IMR-90 (cell line): Measurements from ENCODE around the gene ZNF746. TPM values are rescaled to one million over a fixed set of nuclear protein-coding genes. Genes with fewer than 3 reads are reported as not detected.

Experiments used
- ATAC-seq: fragments of 200-7000 bp; cut with Tn5 transposase; 2 replicates; pipeline ENCODE4 v1.9.1; 2020; ENCODE audit warnings: low read depth, mild to moderate bottlenecking, moderate library complexity
- BruUV-seq: library from RNA; stranded (reverse); fragments of 400-500 nt; replicated peaks from 2 replicates; lab custom pipeline; 2021; lab: Mats Ljungman, UMichigan
- CTCF ChIA-PET: fragments of 300-600 bp; formaldehyde crosslinking; extraction: SDS; loops from one replicate; lab custom pipeline; 2021; ENCODE audit warnings: antibody characterized with exemption; lab: Yijun Ruan, JAX
- POLR2A ChIA-PET: fragments of 300-600 bp; sonication (Branson Sonifier 250); formaldehyde crosslinking; loops from one replicate; lab custom pipeline; 2022; ENCODE audit warnings: antibody characterized with exemption; ENCODE audit not compliant: unreplicated experiment; lab: Charles Lee
- DNase-seq: peaks from one replicate; pipeline ENCODE4 v3.0.0; 2013
- H2AFZ ChIP-seq: replicated peaks from 2 replicates; pipeline ENCODE3; 2013; ENCODE audit warnings: low read length, mild to moderate bottlenecking; ENCODE audit not compliant: poor library complexity
- H2AK5ac ChIP-seq: 2 replicates; pipeline ENCODE4 v1.6.1; 2013; ENCODE audit warnings: low read depth, low read length, inconsistent platforms
- H2AK9ac ChIP-seq: replicated peaks from 2 replicates; pipeline ENCODE3; 2013; ENCODE audit warnings: mild to moderate bottlenecking, low read depth, low read length, moderate library complexity; ENCODE audit not compliant: poor library complexity
- H2BK120ac ChIP-seq: 2 replicates; pipeline ENCODE4 v1.6.1; 2013; ENCODE audit warnings: low read depth, low read length, inconsistent platforms
- H2BK15ac ChIP-seq: 3 replicates; pipeline ENCODE4 v1.6.1; 2013; ENCODE audit warnings: low read depth, low read length, inconsistent platforms
- H2BK20ac ChIP-seq: 2 replicates; pipeline ENCODE4 v1.6.1; 2013; ENCODE audit warnings: low read depth, mild to moderate bottlenecking, inconsistent platforms, low read length, moderate library complexity
- H2BK5ac ChIP-seq: 2 replicates; pipeline ENCODE4 v1.6.1; 2013; ENCODE audit warnings: mild to moderate bottlenecking, low read depth, low read length, inconsistent platforms; ENCODE audit not compliant: poor library complexity, severe bottlenecking
- H3K14ac ChIP-seq: replicated peaks from 2 replicates; pipeline ENCODE4 v1.6.1; 2013; ENCODE audit warnings: low read depth, low read length, inconsistent platforms
- H3K18ac ChIP-seq: 2 replicates; pipeline ENCODE4 v1.6.1; 2013; ENCODE audit warnings: low read depth, low read length, control low read depth
- H3K23ac ChIP-seq: 2 replicates; pipeline ENCODE4 v1.6.1; 2013; ENCODE audit warnings: low read depth, low read length, inconsistent platforms
- H3K27ac ChIP-seq: 2 replicates; pipeline ENCODE4 v1.5.1; 2013; ENCODE audit warnings: mild to moderate bottlenecking, control low read depth, low read length; ENCODE audit not compliant: insufficient read depth
- H3K27me3 ChIP-seq: 2 replicates; pipeline ENCODE4 v1.6.1; 2013; ENCODE audit warnings: low read length; ENCODE audit not compliant: control insufficient read depth, insufficient read depth
- H3K36me3 ChIP-seq: 2 replicates; pipeline ENCODE4 v1.6.1; 2013; ENCODE audit warnings: low read length, mixed read lengths; ENCODE audit not compliant: control insufficient read depth, insufficient read depth
- H3K4ac ChIP-seq: 2 replicates; pipeline ENCODE4 v1.6.1; 2013; ENCODE audit warnings: low read depth, low read length, inconsistent platforms
- H3K4me1 ChIP-seq: 2 replicates; pipeline ENCODE4 v1.6.1; 2013; ENCODE audit warnings: low read length, mixed read lengths; ENCODE audit not compliant: control insufficient read depth, insufficient read depth
- H3K4me2 ChIP-seq: 2 replicates; pipeline ENCODE4 v1.6.1; 2013; ENCODE audit warnings: low read depth, mild to moderate bottlenecking, control low read depth, low read length, moderate library complexity
- H3K4me3 ChIP-seq: 2 replicates; pipeline ENCODE4 v1.5.1; 2013; ENCODE audit warnings: low read depth, mild to moderate bottlenecking, control low read depth, low read length, moderate library complexity; ENCODE audit not compliant: insufficient read depth
- H3K56ac ChIP-seq: 2 replicates; pipeline ENCODE4 v1.6.1; 2013; ENCODE audit warnings: low read length, inconsistent platforms; ENCODE audit not compliant: insufficient read depth; ENCODE audit errors: extremely low read depth
- H3K79me1 ChIP-seq, 2 experiments: 2 replicates each; pipeline ENCODE4 v1.6.1; 2013; ENCODE audit warnings: low read length in 2 of 2, inconsistent platforms in 1 of 2, low read depth in 1 of 2
- H3K9ac ChIP-seq: 2 replicates; pipeline ENCODE4 v1.6.1; 2013; ENCODE audit warnings: low read depth, low read length, control low read depth
- H3K9me1 ChIP-seq: 2 replicates; pipeline ENCODE4 v1.6.1; 2013; ENCODE audit warnings: low read length, inconsistent platforms; ENCODE audit not compliant: insufficient read depth
- H3K9me3 ChIP-seq: 2 replicates; pipeline ENCODE4 v1.6.1; 2013; ENCODE audit warnings: low read length; ENCODE audit not compliant: control insufficient read depth, insufficient read depth
- H4K20me1 ChIP-seq: 2 replicates; pipeline ENCODE4 v1.6.1; 2013; ENCODE audit warnings: low read length, inconsistent platforms; ENCODE audit not compliant: insufficient read depth
- H4K5ac ChIP-seq: 2 replicates; pipeline ENCODE4 v1.6.1; 2013; ENCODE audit warnings: mild to moderate bottlenecking, low read depth, low read length, control low read depth
- H4K8ac ChIP-seq, 2 experiments: 2 replicates each; pipeline ENCODE4 v1.6.1; 2013; ENCODE audit warnings: low read depth in 2 of 2, low read length in 2 of 2, control low read depth in 1 of 2, inconsistent platforms in 1 of 2
- H4K91ac ChIP-seq: 2 replicates; pipeline ENCODE4 v1.6.1; 2013; ENCODE audit warnings: low read depth, low read length, inconsistent platforms; ENCODE audit not compliant: insufficient read depth
- BHLHE40 ChIP-seq: fragments of 150-350 bp; IDR thresholded peaks from 2 replicates; pipeline ENCODE4 v1.6.1; 2016; ENCODE audit warnings: mild to moderate bottlenecking, low read depth, low read length
- CEBPB ChIP-seq: IDR thresholded peaks from 2 replicates; pipeline ENCODE4 v1.6.1; 2012; ENCODE audit warnings: low read depth, low read length, improper control_type of control experiment
- FOS ChIP-seq: fragments of 150-350 bp; IDR thresholded peaks from 2 replicates; pipeline ENCODE4 v1.6.1; 2016; ENCODE audit warnings: low read depth, low read length
- MAZ ChIP-seq: IDR thresholded peaks from 2 replicates; pipeline ENCODE4 v1.6.1; 2012; ENCODE audit warnings: low read depth, mild to moderate bottlenecking, low read length, improper control_type of control experiment, moderate library complexity, borderline replicate concordance
- NFE2L2 ChIP-seq: fragments of 150-350 bp; IDR thresholded peaks from 2 replicates; pipeline ENCODE4 v1.6.1; 2016; ENCODE audit warnings: low read depth, mild to moderate bottlenecking, low read length
- POLR2A ChIP-seq: IDR thresholded peaks from 2 replicates; pipeline ENCODE4 v1.6.1; 2012; ENCODE audit warnings: mild to moderate bottlenecking, low read depth, low read length
- RAD21 ChIP-seq: IDR thresholded peaks from 2 replicates; pipeline ENCODE4 v1.6.1; 2012; ENCODE audit warnings: low read length, improper control_type of control experiment
- RFX5 ChIP-seq: IDR thresholded peaks from 2 replicates; pipeline ENCODE4 v1.8.0; 2012; ENCODE audit warnings: low read depth, mild to moderate bottlenecking, low read length, moderate library complexity
- WGBS, 2 experiments: methylation state at CpG; one replicate each; pipeline versions ENCODE4 v1.1.5 to v1.1.7; 2013; ENCODE audit warnings: missing lambda C conversion rate in 2 of 2; ENCODE audit not compliant: insufficient read length in 1 of 2; ENCODE audit errors: extremely low coverage in 2 of 2; 5-methylcytosine and 5-hydroxymethylcytosine counted together
- dilution Hi-C: fragments of 300-500 bp; cut with HindIII; formaldehyde crosslinking; loops from one replicate; pipeline ENCODE4 v1.14.3; 2018; ENCODE audit warnings: low sequenced_read_pairs; ENCODE audit not compliant: unreplicated experiment
- in situ Hi-C: fragments of 300-500 bp; cut with MboI; formaldehyde crosslinking; loops from 3 replicates; pipeline ENCODE4 v1.14.3; 2019; ENCODE audit warnings: low sequenced_read_pairs, inconsistent platforms, mixed read lengths
- intact Hi-C: fragments of 100-400 bp; cut with micrococcal nuclease; formaldehyde crosslinking; loops from 2 replicates; pipeline ENCODE4 v1.10.0; 2022
- polyA plus RNA-seq, 3 experiments: library from polyadenylated mRNA; depleted of rRNA; stranded (reverse); fragments of >200 nt; gene quantifications; 2 replicates each; pipeline ENCODE4 v1.2.3, GENCODE V29; 2012; ENCODE audit warnings: low replicate concordance in 1 of 3
- total RNA-seq: library from RNA; depleted of rRNA; stranded (reverse); fragments of >200 nt; gene quantifications from 2 replicates; pipeline ENCODE4 v1.2.3, GENCODE V29; 2012
- TF ChIP-seq, protein P1 (sequence below): fragments of 150-350 bp; IDR thresholded peaks from 2 replicates; pipeline ENCODE4 v1.6.1; 2016; ENCODE audit warnings: low read depth, mild to moderate bottlenecking, low read length, moderate library complexity, borderline replicate concordance

Gene ZNF746
- total and polyA plus RNA-seq, 2 of the 4 experiments (the other 2 are of a cell fraction): 6.6 to 8.4 TPM

- intact Hi-C loops (no loop called here), dilution Hi-C loops (no loop called here)
- POLR2A ChIA-PET: interaction anchor here (0.6 kb wide), 1 partner anchor 81 kb away, joined by 3 read pairs; no protein-coding TSS in a partner anchor
Measured at GRCh38 chr7:149459201-149459539, 38.4 kb downstream of the ZNF746 start.

More at GRCh38 chr7:149459201-149459539, 38.4 kb downstream of the ZNF746 start:
- DNase-seq (no peak), ATAC-seq (no peak)
- no peaks in the 10 kb centered on the region for H3K9me3 ChIP-seq
- 11% methylated on average over 5 of the region's 17 CpGs; no CpG with 5 or more reads in 1 of the 2 experiments for WGBS, 2 experiments
- BruUV-seq: no TSS peak
- no peak overlapping the region for H3K27ac ChIP-seq
- H2AFZ ChIP-seq: peak overlapping the region; percentile 87
- no peaks in the 10 kb centered on the region; the same call in 1 of the 2 replicates for H3K9me1 ChIP-seq
- H3K4ac ChIP-seq: no peak overlapping the region
- no peak overlapping the region for H2BK5ac ChIP-seq
- H2BK20ac ChIP-seq: no peak overlapping the region
- peak overlapping the region; percentile 91 for H3K4me3 ChIP-seq
- peaks cover 16% of the 10 kb centered on the region for H4K20me1 ChIP-seq
- peaks cover 5% of the 10 kb centered on the region; the same call in 1 of the 2 replicates for H3K4me1 ChIP-seq
- peak overlapping the region; percentile 51; the same call in 1 of the 2 replicates for H3K9ac ChIP-seq
- peak overlapping the region; percentile 13; the same call in 1 of the 2 replicates for H2AK5ac ChIP-seq
- peak overlapping the region; percentile 82; the same call in 1 of the 2 replicates for H3K23ac ChIP-seq
- no peak overlapping the region for H3K14ac ChIP-seq
- in situ Hi-C loops: no loop called here
- H4K5ac ChIP-seq: no peak overlapping the region
- no peak for TF ChIP-seq RAD21
- TF ChIP-seq MAZ: no peak
- no peak for TF ChIP-seq FOS
- TF ChIP-seq POLR2A: no peak
- TF ChIP-seq CEBPB: no peak
- TF ChIP-seq, protein P1, sequence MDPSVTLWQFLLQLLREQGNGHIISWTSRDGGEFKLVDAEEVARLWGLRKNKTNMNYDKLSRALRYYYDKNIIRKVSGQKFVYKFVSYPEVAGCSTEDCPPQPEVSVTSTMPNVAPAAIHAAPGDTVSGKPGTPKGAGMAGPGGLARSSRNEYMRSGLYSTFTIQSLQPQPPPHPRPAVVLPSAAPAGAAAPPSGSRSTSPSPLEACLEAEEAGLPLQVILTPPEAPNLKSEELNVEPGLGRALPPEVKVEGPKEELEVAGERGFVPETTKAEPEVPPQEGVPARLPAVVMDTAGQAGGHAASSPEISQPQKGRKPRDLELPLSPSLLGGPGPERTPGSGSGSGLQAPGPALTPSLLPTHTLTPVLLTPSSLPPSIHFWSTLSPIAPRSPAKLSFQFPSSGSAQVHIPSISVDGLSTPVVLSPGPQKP: no peak
- TF ChIP-seq NFE2L2: no peak
- TF ChIP-seq BHLHE40: no peak
- no peak for TF ChIP-seq RFX5
- H4K8ac ChIP-seq: peak overlapping the region; percentile 6 to 43; a peak in 2 of 4 replicates
- no peak overlapping the region for H2BK120ac ChIP-seq
- H3K56ac ChIP-seq: no peak overlapping the region
- no peak overlapping the region for H2BK15ac ChIP-seq
- H4K91ac ChIP-seq: no peak overlapping the region
- peak overlapping the region; percentile 60 for H3K4me2 ChIP-seq
- H3K27me3 ChIP-seq: no peaks in the 10 kb centered on the region
- peaks cover 19% of the 10 kb centered on the region for H3K36me3 ChIP-seq
- H3K18ac ChIP-seq: no peak overlapping the region
- CTCF ChIA-PET: no interaction called here
- peak overlapping the region; percentile 33 for H2AK9ac ChIP-seq
- H3K79me1 ChIP-seq: peaks cover 29 to 39% of the 10 kb centered on the region in 2 experiments
